ENCODE data around the gene PHTF1. TPM values are rescaled to one million over a fixed set of nuclear protein-coding genes. Genes with fewer than 3 reads are reported as not detected.

Gene PHTF1
- total RNA-seq, 4 donors from 2014 or later, result 1.5 to 17.8 (median 6.9) TPM

- Histone ChIP-seq H3K36me3 (peaks cover 0 to 8% (median 0%) of the 10 kb centered on the region in 4 donors), H3K9me3 (no peaks in the 10 kb centered on the region), H3K4me1 (peaks cover 0 to 1% (median 0%) of the 10 kb centered on the region in 4 donors), H3K4me3 (no peak overlapping the region), H3K27ac (no peak overlapping the region), H3K27me3 (no peaks in the 10 kb centered on the region)
- intact Hi-C loops (cut with DNase I; ENCODE audit: low total_unique reads), result no loop called here
- in situ Hi-C loops (cut with MboI; ENCODE audit: low pct_ligation_motif_present in 1 of 4, low pct_unique_long_range_greater_than_20kb in 1 of 4, low sequenced_read_pairs in 3 of 4), result no loop called here
- no peak for DNase-seq
- 88 to 92% methylated on average over 3 to 4 of the region's 4 CpGs for WGBS, 2 donors (ENCODE audit: low coverage in 1 of 2)
- TF ChIP-seq EP300 (IDR thresholded peaks at IDR 0.05; ENCODE audit: low read depth), result no peak
- TF ChIP-seq POLR2A (IDR thresholded peaks at IDR 0.05), result no peak
- TF ChIP-seq CTCF (IDR thresholded peaks at IDR 0.05), result no peak
- no peak for TF ChIP-seq POLR2AphosphoS5 (IDR thresholded peaks at IDR 0.05)
These were observed 86.8 kb downstream of the PHTF1 start for GRCh38 chr1:113672491-113672890.

- no peak for DNase-seq
- 93 to 100% methylated on average over 1 of the region's 1 CpG for WGBS, 2 donors (ENCODE audit: low coverage in 1 of 2)
- no peak for TF ChIP-seq POLR2AphosphoS5 (IDR thresholded peaks at IDR 0.05)
- TF ChIP-seq CTCF (IDR thresholded peaks at IDR 0.05), result no peak
- TF ChIP-seq POLR2A (IDR thresholded peaks at IDR 0.05), result no peak
- TF ChIP-seq EP300 (IDR thresholded peaks at IDR 0.05; ENCODE audit: low read depth), result no peak
- Histone ChIP-seq H3K4me1 (no peaks in the 10 kb centered on the region), H3K27ac (no peak overlapping the region), H3K36me3 (peaks cover 0 to 8% (median 0%) of the 10 kb centered on the region in 4 donors), H3K27me3 (no peaks in the 10 kb centered on the region), H3K9me3 (no peaks in the 10 kb centered on the region), H3K4me3 (no peak overlapping the region)
- intact Hi-C loops (cut with DNase I; ENCODE audit: low total_unique reads), result no loop called here
- in situ Hi-C loops (cut with MboI; ENCODE audit: low pct_ligation_motif_present in 1 of 4, low pct_unique_long_range_greater_than_20kb in 1 of 4, low sequenced_read_pairs in 3 of 4), result no loop called here
These were observed 88.6 kb downstream of the PHTF1 start for GRCh38 chr1:113670650-113671049.

GRCh38 chr1:113669988-113670387 lies 89.3 kb downstream of the PHTF1 start:
- in situ Hi-C loops (cut with MboI; ENCODE audit: low pct_ligation_motif_present in 1 of 4, low pct_unique_long_range_greater_than_20kb in 1 of 4, low sequenced_read_pairs in 3 of 4) (no loop called here), intact Hi-C loops (cut with DNase I; ENCODE audit: low total_unique reads) (no loop called here)
- no peak for DNase-seq

GRCh38 chr1:113666126-113666525 lies 93.2 kb downstream of the PHTF1 start:
- Histone ChIP-seq H3K27ac (no peak overlapping the region), H3K4me1 (peaks cover 0 to 12% (median 0%) of the 10 kb centered on the region in 4 donors), H3K4me3 (no peak overlapping the region), H3K27me3 (no peaks in the 10 kb centered on the region), H3K36me3 (no peaks in the 10 kb centered on the region), H3K9me3 (no peaks in the 10 kb centered on the region)
- intact Hi-C loops (cut with DNase I; ENCODE audit: low total_unique reads) (no loop called here), in situ Hi-C loops (cut with MboI; ENCODE audit: low pct_ligation_motif_present in 1 of 4, low pct_unique_long_range_greater_than_20kb in 1 of 4, low sequenced_read_pairs in 3 of 4) (no loop called here)
- WGBS, 2 donors (ENCODE audit: low coverage in 1 of 2), result 73 to 88% methylated on average over 1 to 2 of the region's 2 CpGs
- TF ChIP-seq POLR2AphosphoS5 (IDR thresholded peaks at IDR 0.05) (no peak), EP300 (IDR thresholded peaks at IDR 0.05; ENCODE audit: low read depth) (no peak), POLR2A (IDR thresholded peaks at IDR 0.05) (no peak), CTCF (IDR thresholded peaks at IDR 0.05) (no peak)
- no peak for DNase-seq

More at GRCh38 chr1:113669988-113670387, 89.3 kb downstream of the PHTF1 start:
- Histone ChIP-seq H3K27ac (no peak overlapping the region), H3K36me3 (peaks cover 0 to 8% (median 0%) of the 10 kb centered on the region in 4 donors), H3K4me3 (no peak overlapping the region), H3K4me1 (no peaks in the 10 kb centered on the region), H3K9me3 (no peaks in the 10 kb centered on the region), H3K27me3 (no peaks in the 10 kb centered on the region)
- 60 to 81% methylated on average over 1 of the region's 1 CpG for WGBS, 2 donors (ENCODE audit: low coverage in 1 of 2)
- TF ChIP-seq POLR2AphosphoS5 (IDR thresholded peaks at IDR 0.05), result no peak
- TF ChIP-seq POLR2A (IDR thresholded peaks at IDR 0.05), result no peak
- TF ChIP-seq CTCF (IDR thresholded peaks at IDR 0.05), result no peak
- no peak for TF ChIP-seq EP300 (IDR thresholded peaks at IDR 0.05; ENCODE audit: low read depth)
